ENCODE results near the gene CA6. TPM values are rescaled to one million over a fixed set of nuclear protein-coding genes. Genes with fewer than 3 reads are reported as not detected.

CA6 gene
- total RNA-seq, 1 donor from 2014 or later, result not detected

DNA sequence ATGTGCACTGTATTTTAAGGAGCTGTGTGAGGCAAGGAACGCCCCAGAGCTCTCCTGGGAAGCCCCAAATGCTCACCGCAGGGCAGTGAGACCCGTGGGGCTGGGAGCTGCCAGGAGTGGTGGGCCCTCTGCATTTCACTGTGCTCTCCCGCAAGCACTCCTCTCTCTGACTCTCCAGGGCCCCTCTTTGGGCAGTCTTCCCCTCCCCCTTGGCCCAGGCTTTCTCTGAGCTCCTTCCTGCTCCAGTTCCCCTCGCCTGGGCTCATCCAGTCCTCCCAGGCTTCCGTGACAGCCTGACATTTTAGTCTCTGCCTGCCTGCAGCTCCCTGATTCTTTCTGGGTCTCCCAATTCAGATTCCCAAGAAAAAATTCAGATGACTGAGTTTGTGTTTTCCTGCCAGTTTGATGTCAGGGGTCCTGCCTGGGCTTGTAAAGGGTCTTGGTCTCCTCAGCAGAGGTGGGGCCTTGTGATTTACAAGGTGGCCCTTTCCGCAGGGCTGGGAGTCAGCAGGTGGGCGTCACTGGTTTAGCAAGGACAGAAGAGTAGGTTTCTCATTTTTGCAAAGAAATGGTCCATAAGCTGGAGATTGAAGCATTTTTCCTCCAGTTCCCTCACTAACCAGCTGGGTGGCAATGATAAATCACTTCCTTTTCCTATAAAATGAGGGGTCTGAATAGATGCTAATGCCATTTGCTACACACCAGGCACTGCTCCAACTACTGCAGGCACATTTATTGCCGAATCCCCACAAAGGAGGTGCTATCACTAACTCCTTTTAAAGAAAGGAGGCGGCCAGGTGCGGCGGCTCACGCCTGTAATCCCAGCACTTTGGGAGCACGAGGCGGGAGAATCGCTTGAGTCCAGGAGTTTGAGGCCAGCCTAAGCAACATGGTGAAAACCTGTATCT is 1.9 kb upstream of the CA6 start:
- DNase-seq (ENCODE audit: low read depth), result no peak
- H3K4me3 ChIP-seq (ENCODE audit: low read depth, low read length), result no peak overlapping the region
- TF ChIP-seq, protein P1, sequence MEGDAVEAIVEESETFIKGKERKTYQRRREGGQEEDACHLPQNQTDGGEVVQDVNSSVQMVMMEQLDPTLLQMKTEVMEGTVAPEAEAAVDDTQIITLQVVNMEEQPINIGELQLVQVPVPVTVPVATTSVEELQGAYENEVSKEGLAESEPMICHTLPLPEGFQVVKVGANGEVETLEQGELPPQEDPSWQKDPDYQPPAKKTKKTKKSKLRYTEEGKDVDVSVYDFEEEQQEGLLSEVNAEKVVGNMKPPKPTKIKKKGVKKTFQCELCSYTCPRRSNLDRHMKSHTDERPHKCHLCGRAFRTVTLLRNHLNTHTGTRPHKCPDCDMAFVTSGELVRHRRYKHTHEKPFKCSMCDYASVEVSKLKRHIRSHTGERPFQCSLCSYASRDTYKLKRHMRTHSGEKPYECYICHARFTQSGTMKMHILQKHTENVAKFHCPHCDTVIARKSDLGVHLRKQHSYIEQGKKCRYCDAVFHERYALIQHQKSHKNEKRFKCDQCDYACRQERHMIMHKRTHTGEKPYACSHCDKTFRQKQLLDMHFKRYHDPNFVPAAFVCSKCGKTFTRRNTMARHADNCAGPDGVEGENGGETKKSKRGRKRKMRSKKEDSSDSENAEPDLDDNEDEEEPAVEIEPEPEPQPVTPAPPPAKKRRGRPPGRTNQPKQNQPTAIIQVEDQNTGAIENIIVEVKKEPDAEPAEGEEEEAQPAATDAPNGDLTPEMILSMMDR (conservative IDR thresholded peaks at IDR 0.05; ENCODE audit: low read depth, low read length), result no peak

DNA sequence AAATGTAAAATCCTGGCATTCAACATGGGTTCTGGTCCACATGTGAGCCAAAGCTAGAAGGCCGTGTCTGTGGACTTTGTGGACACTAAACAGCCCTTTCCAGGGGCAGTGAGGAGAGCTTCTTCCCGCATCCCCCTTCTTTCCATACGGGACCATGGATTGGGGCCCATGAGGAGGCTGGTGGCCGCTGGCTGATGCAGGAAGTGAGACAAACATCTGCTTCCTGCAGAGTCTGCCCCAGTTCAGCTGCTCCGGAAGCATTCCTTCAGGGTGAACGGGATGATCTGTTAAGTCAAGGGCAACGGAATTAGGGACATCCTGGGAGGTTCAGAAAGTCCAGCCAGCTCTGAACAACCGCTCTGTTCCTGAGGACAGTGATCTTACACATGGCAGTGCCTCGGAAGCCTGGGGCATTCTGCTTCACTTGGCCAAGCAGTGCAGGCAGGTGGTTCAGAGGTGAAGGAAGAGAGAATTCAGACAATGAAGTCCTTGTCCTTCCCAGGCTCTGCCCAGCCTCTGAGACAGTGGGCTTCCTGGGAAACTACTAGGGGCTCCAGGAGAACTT is 1.5 kb downstream of the CA6 start:
- H3K4me3 ChIP-seq (ENCODE audit: low read depth, low read length), result no peak overlapping the region
- no peak for DNase-seq (ENCODE audit: low read depth)
- TF ChIP-seq, protein P1 (conservative IDR thresholded peaks at IDR 0.05; ENCODE audit: low read depth, low read length), result no peak

GRCh38 chr1:8950309-8950708 is 4.6 kb downstream of the CA6 start:
- TF ChIP-seq, protein P1 (conservative IDR thresholded peaks at IDR 0.05; ENCODE audit: low read depth, low read length), result no peak
- no peak overlapping the region for H3K4me3 ChIP-seq (ENCODE audit: low read depth, low read length)
- no peak for DNase-seq (ENCODE audit: low read depth)

GRCh38 chr1:8951231-8951630 is 5.6 kb downstream of the CA6 start:
- DNase-seq (ENCODE audit: low read depth), result no peak
- H3K4me3 ChIP-seq (ENCODE audit: low read depth, low read length), result no peak overlapping the region
- TF ChIP-seq, protein P1 (conservative IDR thresholded peaks at IDR 0.05; ENCODE audit: low read depth, low read length), result no peak

DNA sequence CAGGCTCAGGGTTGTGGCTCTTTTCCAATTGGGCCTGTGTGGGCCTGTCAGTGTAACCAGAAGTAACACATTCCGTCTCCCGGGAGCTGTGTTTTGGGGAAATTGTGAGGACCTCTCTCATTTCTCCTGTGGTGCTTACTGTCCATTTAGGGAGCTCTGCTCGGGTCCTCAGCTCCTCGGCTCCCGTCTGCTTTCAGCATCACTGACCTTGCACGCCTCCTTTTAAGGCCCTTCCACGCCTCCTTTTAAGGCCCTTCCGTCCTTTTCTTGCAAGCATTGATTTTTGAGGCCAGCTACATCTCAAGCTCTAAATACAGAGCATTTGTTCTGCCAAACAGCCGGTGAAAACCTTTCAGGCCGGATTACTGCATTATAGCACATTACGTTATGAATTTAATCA is 9.7 kb downstream of the CA6 start:
- TF ChIP-seq, protein P1 (conservative IDR thresholded peaks at IDR 0.05; ENCODE audit: low read depth, low read length), result no peak
- no peak overlapping the region for H3K4me3 ChIP-seq (ENCODE audit: low read depth, low read length)
- no peak for DNase-seq (ENCODE audit: low read depth)

GRCh38 chr1:8956461-8957349 is 11.0 kb downstream of the CA6 start:
- H3K4me3 ChIP-seq (ENCODE audit: low read depth, low read length), result no peak overlapping the region
- no peak for DNase-seq (ENCODE audit: low read depth)
- TF ChIP-seq, protein P1 (conservative IDR thresholded peaks at IDR 0.05; ENCODE audit: low read depth, low read length), result no peak
